ENCODE results near the gene IGF2BP2. TPM values are rescaled to one million over a fixed set of nuclear protein-coding genes. Genes with fewer than 3 reads are reported as not detected.

Gene IGF2BP2
- total RNA-seq, 1 donor from 2014 or later: 118 TPM

GRCh38 chr3:185696039-185696438 lies 128.8 kb downstream of the IGF2BP2 start:
- TF ChIP-seq CTCF (IDR thresholded peaks at IDR 0.05; ENCODE audit: partially characterized antibody, unreplicated experiment): no peak
- no peak overlapping the region for H3K4me3 Mint-ChIP-seq (ENCODE audit: unreplicated experiment)
- peaks cover 6% of the 10 kb centered on the region for H3K4me1 Mint-ChIP-seq (ENCODE audit: low read depth, unreplicated experiment)
- no peaks in the 10 kb centered on the region for H3K9me3 Mint-ChIP-seq (ENCODE audit: unreplicated experiment)
- H3K36me3 Mint-ChIP-seq (ENCODE audit: unreplicated experiment): no peaks in the 10 kb centered on the region
- H3K27me3 Mint-ChIP-seq (ENCODE audit: unreplicated experiment): no peaks in the 10 kb centered on the region
- no peak overlapping the region for H3K27ac Mint-ChIP-seq (ENCODE audit: unreplicated experiment)
- no peak for DNase-seq

- H3K27me3 Mint-ChIP-seq (ENCODE audit: unreplicated experiment): no peaks in the 10 kb centered on the region
- H3K27ac Mint-ChIP-seq (ENCODE audit: unreplicated experiment): no peak overlapping the region
- no peak for DNase-seq
- no peak overlapping the region for H3K4me3 Mint-ChIP-seq (ENCODE audit: unreplicated experiment)
- H3K4me1 Mint-ChIP-seq (ENCODE audit: low read depth, unreplicated experiment): no peaks in the 10 kb centered on the region
- TF ChIP-seq CTCF (IDR thresholded peaks at IDR 0.05; ENCODE audit: partially characterized antibody, unreplicated experiment): no peak
- H3K9me3 Mint-ChIP-seq (ENCODE audit: unreplicated experiment): no peaks in the 10 kb centered on the region
- H3K36me3 Mint-ChIP-seq (ENCODE audit: unreplicated experiment): no peaks in the 10 kb centered on the region
Observed at GRCh38 chr3:185693985-185694653, 130.7 kb downstream of the IGF2BP2 start.

- TF ChIP-seq CTCF (IDR thresholded peaks at IDR 0.05; ENCODE audit: partially characterized antibody, unreplicated experiment): no peak
- no peaks in the 10 kb centered on the region for H3K4me1 Mint-ChIP-seq (ENCODE audit: low read depth, unreplicated experiment)
Observed at GRCh38 chr3:185691622-185692021, 133.2 kb downstream of the IGF2BP2 start.

GRCh38 chr3:185687271-185687878 lies 137.5 kb downstream of the IGF2BP2 start:
- Mint-ChIP-seq H3K36me3 (ENCODE audit: unreplicated experiment) (peaks cover 5% of the 10 kb centered on the region), H3K9me3 (ENCODE audit: unreplicated experiment) (no peaks in the 10 kb centered on the region), H3K4me3 (ENCODE audit: unreplicated experiment) (no peak overlapping the region), H3K27ac (ENCODE audit: unreplicated experiment) (no peak overlapping the region), H3K4me1 (ENCODE audit: low read depth, unreplicated experiment) (no peaks in the 10 kb centered on the region), H3K27me3 (ENCODE audit: unreplicated experiment) (peaks cover 3% of the 10 kb centered on the region)
- no peak for DNase-seq
- no peak for TF ChIP-seq CTCF (IDR thresholded peaks at IDR 0.05; ENCODE audit: partially characterized antibody, unreplicated experiment)

More at GRCh38 chr3:185691622-185692021, 133.2 kb downstream of the IGF2BP2 start:
- H3K27me3 Mint-ChIP-seq (ENCODE audit: unreplicated experiment): peaks cover 3% of the 10 kb centered on the region
- H3K9me3 Mint-ChIP-seq (ENCODE audit: unreplicated experiment): no peaks in the 10 kb centered on the region
- no peak overlapping the region for H3K4me3 Mint-ChIP-seq (ENCODE audit: unreplicated experiment)
- no peak for DNase-seq
- peaks cover 5% of the 10 kb centered on the region for H3K36me3 Mint-ChIP-seq (ENCODE audit: unreplicated experiment)
- no peak overlapping the region for H3K27ac Mint-ChIP-seq (ENCODE audit: unreplicated experiment)
